ENCODE measurements around the gene PIGH.

The PIGH gene

DNA sequence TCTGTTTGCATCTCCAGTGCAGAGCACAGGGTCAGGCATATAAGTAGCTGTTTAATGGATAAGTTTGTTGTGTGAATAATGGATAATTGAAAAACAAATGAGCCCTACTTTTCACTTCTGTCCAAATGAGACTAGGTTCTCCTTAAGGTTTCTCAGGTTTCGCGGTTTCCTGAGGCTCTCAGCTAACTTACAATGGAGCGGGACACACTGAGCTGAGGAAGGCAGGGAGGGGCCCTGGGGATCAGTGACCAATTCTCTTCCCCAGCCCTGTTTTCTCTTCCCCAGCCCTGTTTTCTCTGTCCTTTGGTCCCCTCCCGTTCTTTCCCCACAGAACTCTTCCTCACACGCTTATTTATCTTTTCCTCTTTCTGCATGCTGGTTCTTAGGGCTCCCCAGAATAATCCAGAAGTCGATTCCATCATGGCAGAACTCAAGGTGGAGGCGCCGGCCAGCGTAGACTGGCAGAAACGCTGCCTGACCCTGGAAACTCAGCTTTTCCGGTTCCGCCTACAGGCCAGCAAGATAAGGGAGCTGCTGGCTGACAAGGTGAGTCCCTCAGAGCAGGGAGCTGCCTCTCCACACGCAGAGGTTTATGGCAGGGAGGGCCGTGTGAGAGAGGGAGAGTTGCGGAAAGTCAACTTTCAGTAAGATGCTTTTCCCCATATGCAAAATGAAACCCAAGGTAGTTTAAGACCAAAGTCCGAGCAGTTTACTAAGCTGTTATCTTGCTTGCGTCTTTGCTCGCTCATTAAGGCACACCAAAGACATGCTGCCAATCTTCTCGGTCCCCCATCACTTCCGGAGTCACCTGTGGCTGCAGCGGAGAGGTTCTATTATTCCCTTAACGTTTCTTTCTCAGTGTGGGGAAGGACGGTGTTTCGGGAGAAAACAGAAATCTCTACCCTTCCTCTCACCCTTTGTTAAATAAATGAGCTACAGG lies 58.4 kb downstream of the PIGH start:
- no peak for TF ChIP-seq CTCF (IDR thresholded peaks at IDR 0.05; ENCODE audit: insufficient read depth, low read depth, low read length, missing control alignments)
- no peak for DNase-seq (ENCODE audit: low read depth)
- no peak overlapping the region for H3K4me3 ChIP-seq (ENCODE audit: low read length)
